Inflammatory macrophage treated with lipopolysaccharide for 1 hour (primary cell): ENCODE measurements around the gene CLEC2L.

ENCODE experiments used
- DNase-seq, 2 donors: peaks; one replicate each; pipeline ENCODE4 v3.0.0-alpha.2; 2020 to 2022

The CLEC2L gene

GRCh38 chr7:139576179-139576973 lies 52.9 kb downstream of the CLEC2L start:
- DNase-seq, result no peak

GRCh38 chr7:139580435-139580834 lies 57.0 kb downstream of the CLEC2L start:
- no peak for DNase-seq

GRCh38 chr7:139582130-139582650 lies 58.7 kb downstream of the CLEC2L start:
- DNase-seq, result no peak

- DNase-seq, result no peak
Measured at GRCh38 chr7:139582671-139583155, 59.2 kb downstream of the CLEC2L start.

DNA sequence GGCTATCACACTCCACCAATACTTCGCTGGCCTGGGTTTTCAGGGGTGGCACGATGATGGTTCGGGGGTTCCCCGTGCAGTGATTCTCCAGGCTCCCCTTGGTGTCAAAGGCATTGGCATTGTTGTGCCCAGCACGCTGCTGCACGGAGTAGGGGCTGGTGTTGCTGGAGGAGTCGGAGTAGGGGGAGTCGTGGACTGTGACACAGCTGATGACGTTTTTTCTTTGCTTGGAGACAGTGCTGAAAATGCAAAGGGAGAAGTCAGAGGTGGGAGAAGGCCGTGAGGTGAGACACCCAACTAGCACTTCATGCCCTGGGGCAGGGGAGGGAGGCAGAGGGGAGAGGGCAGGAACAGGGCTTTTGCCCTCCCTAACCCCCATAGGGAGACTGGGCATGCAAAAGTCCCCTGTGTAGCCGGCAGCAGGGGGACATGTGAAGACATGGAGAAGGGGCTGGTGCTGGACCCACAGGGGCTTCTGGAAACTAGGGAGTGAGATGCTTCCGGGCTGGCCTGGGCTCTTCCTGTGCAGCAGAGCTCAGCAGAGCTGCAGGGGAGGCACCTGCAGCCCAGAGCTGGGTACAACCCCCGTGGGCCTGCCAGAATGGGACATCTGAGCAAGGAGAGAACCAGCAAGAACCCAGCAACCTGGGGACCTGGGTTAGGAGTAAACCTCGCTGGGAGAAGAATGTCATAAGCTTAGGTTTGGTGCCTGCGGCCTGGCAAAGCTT lies 60.5 kb downstream of the CLEC2L start:
- DNase-seq, result no peak

- no peak for DNase-seq
Measured at GRCh38 chr7:139585042-139585441, 61.6 kb downstream of the CLEC2L start.

DNA sequence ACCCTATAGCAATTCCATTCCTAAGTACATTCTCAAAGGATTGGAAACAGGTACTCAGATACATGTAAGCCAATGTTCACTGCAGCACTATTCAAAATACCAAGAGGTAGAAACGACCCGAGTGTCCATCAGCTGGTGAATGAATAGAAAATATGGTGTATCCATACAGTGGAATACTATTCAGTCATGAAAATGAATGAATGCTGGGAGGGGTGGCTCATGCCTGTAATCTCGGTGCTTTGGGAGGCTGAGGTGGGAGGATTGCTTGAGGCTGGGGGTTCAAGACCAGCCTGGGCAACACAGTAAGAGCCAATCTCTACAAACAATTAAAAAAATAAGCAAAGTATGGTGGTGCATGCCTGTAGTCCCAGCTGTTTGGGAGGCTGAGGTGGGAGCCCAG lies 62.8 kb downstream of the CLEC2L start:
- DNase-seq, result no peak

DNA sequence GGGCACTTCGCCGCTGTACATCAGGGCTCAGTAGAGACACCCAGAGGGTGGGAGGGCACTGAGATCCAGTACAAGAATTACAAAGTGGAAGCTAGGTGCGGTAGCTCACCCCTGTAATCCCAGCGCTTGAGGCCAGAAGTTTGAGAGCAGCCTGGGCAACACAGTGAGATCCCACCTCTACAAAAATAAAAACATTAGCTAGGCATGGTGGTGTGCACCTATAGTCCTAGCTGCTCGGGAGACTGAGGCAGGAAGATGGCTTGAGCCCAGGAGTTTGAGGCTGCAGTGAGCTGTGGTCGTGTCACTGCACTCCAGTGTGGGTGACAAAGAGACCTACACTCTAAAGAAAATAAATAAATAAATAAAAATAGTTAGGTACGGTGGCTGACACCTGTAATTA lies 64.0 kb downstream of the CLEC2L start:
- no peak for DNase-seq

- peak; percentile 81 to 86 for DNase-seq
Measured at GRCh38 chr7:139588632-139589031, 65.1 kb downstream of the CLEC2L start.

DNA sequence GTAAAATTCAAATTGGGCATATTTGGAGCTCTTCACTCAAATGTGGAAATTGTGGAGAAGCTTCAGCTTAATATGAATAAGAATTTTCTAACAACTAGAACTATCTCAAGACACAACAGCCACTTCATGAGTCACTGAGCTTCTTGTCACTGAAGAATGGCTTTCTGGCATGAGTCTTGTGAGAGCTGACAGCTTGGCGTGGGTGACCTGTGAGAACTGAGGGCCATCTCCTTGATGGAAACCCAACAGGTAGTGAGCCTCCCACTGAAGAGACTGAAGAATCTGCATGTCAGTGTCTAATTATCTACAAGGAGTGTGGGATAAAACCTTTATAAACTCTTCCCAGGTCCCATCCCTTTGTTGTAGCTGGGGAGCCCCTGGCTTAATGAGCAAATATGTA lies 66.0 kb downstream of the CLEC2L start:
- DNase-seq, result peak in 1 of 2 donors; percentile 6

DNA sequence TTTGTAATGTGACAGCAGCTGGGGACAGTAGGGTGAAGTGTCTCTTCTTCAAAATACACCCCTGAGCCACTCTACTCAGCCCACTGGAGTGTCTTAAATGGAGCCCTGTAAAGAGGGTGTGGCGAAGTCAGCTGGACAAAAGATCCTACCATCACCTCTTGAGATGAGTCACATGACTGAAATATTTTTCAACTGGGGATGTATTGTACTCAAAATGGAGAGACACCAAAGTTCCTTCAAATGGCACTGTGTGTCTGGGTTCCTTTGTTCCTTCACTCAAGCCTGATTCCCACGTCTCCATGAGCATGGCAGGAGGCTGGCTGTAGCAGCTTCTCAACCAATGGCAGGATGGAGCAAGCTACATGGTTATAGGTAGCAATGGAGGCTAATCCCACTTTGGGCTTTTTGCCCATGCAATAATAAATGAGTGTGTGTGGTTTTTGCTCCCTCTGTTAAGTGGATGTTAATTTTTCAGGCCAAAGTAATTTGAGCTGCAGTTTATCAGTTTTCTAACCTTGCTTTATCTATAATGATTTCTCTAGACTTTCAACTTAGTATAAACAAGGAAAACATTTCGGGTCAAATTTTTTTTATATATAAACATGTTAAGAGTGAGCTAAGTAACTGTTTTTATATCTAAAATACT lies 68.2 kb downstream of the CLEC2L start:
- no peak for DNase-seq

DNA sequence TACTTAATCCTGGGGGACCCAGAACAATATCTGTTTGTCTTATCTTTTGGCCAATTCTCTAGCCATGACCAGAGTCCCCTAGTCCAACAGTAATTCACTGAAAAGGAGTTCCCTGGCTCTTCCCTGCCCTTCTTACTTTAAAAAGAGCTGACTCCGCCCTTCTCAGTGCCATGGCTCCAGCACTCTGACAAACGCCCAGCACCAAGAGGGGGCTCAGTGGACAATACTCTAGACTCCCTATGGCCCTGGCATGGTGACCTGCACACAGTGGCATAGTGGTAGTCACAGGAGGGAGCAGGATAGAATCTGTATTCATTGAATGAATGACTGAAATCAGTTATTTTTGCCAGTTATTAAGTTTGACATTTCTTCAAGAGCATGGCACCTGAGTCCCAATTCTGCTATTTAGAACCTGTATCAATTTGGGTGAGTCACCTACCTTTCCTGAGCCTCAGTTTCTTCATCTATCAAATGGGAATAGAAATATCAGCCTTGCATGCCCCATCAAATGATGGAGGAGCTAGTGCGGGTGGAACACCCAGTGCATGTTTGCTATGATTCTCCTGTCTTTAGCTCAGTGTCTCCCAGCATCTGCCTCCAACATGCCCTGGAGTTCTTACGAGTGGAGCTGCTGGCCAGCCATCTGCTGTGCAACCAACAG lies 69.4 kb downstream of the CLEC2L start:
- no peak for DNase-seq

DNA sequence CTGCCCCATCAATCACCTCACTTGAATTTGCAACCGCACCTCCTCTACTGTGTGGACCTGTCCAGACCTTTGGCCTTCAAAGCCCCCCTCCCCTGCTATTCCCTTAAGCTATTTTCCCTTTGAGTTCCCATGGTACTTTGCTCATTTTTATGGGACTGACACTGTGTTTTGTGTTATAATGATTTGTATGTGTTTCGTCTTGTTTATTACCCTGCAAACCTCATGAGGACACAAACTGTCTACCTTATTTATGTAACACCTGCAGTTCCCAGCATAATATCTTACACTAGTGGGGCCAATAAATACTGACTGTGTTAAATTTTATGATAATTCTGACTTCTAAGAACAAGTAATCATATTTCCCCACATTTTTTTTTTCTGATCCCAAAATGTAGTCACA lies 70.6 kb downstream of the CLEC2L start:
- DNase-seq, result no peak
